Colon (tissue), 2 donors: ENCODE measurements around the gene PPP2R5A.
"Not testable (repeated sequence)": the region's sequence is repeated elsewhere in the genome, so short reads cannot be mapped to it uniquely, and the experiment has no call there.

Source experiments
- FAIRE-seq: peaks from 2 replicates; lab custom pipeline; 2012; peaks lifted over from hg19 to GRCh38; lab: Jason Lieb, UNC
- donor health status: control.
- donor health status: control.

PPP2R5A gene

GRCh38 chr1:212359794-212360479 lies 74.7 kb downstream of the PPP2R5A start:
- no peak for FAIRE-seq

DNA sequence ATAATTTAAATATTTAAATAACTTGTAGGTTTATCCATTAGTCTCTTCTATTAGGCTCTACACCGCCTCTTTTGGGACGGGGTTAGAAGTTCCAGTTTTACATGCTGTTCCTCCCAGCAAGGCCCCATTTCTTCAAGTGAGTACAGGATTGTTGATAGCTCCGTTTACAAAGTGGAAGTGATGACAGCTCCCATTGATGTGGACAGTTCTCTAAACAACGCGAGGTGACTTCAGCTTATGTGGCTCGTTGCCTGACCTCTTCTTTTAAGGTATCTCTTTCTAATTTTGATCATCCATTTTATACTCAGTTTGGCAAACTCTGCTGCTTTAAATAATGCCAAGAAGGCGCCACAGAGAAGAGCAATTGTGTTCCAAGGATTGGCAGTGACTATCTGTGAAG lies 79.8 kb downstream of the PPP2R5A start:
- FAIRE-seq = no peak

DNA sequence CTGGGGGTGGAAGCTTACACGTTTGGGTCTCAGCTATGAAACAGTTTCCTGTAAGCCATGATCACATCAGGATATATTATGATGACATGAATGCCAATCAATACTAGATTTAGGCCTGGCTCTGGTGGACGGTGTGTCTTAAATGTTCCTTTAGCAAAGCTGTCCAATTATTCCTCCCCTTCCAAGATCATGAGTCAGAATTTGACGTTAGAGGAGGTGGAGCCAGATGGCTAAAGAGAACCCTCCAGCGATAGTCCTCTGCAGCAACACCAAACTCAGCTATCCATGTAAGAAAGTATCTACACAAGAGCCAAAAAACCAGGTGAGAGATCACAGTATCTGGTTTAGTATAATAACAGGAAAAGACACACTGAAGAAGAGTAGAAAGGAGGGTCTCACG lies 81.7 kb downstream of the PPP2R5A start:
- FAIRE-seq = no peak

DNA sequence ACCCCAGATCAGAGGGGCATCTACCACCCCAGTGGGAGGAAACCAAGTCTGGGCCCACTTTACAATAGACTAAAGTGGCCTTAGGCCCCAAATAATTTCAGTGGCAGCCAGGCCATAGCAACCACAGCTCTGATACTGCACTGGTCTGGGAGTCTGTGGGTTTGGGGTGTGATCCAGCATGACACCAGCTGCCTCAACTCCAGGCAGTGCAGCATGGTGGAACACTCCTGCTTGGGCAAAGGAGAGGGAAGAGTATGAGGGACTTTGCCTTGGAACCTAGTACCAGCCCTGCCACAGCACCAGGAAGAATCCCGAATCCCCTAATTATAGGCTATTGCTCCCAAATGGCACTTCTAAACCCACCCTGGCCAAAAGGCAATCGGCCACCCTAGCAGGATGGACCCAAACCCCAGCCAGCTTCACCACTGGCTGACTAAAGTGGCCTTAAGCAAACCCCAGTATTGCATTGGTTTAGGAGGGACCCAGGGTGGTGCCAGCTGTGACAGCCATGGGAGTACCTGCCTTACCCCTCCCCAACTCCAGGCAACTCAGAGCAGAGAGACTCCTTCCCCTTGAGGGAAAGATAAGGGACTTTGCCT lies 82.4 kb downstream of the PPP2R5A start:
- no peak for FAIRE-seq

- FAIRE-seq = no peak
Observed at GRCh38 chr1:212368073-212368484, 82.9 kb downstream of the PPP2R5A start.

DNA sequence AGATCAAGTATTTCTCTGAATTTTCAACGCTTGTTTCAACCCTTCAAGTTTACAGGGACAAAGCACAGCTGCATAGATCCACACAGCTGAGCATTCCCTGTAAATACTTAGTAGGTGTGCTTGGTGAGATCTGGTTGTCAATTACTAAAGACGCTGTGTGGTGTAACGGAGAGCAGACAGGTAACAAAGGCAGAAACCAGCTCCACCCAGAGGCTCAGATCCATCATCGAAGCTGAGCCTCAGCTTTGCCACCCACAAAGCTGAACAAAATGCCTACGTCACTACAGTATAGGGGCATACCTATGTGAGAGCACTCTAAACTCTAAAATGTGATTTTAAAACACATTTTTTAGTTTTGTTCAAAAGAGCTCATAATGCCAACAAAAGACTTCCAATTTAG lies 90.8 kb downstream of the PPP2R5A start:
- no peak for FAIRE-seq

DNA sequence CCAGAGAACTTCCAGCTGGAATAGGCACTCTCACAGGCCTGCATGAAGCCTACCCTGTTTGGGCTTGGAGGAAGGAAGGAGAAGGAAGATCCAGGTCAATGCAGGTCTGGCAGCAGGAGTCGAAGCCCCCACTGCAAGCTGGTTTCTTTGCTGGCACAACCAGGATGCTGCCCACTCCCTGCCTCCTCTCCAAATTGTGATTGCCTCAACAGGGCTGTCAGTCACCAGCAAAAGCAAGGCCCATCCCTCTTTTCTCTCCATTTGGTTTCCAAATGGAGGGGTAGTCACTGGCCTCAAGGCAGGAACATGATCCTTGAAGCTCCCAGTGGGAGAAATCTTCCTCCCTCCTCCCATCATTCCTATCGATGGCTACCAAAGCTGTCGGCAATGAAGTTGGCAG lies 92.4 kb downstream of the PPP2R5A start:
- FAIRE-seq = no peak

DNA sequence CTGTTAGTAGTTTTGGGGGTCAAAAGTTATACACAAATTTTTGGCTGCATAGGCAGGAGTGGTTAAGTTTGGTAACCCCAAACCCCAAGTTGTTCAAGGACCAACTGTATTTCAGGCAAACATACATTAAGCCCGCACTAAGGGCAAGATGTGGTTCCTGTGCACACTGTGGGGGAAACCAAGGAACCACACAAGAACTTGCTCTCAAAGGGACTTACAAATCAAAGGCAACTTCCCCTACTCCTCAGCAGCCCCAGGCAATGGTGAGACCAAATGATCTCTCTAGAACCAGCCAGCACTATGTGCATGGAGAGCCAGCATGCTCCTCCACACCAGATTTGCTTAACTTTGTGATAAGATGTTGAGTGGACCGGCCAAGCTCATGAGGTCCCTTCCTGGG lies 94.2 kb downstream of the PPP2R5A start:
- no peak for FAIRE-seq

DNA sequence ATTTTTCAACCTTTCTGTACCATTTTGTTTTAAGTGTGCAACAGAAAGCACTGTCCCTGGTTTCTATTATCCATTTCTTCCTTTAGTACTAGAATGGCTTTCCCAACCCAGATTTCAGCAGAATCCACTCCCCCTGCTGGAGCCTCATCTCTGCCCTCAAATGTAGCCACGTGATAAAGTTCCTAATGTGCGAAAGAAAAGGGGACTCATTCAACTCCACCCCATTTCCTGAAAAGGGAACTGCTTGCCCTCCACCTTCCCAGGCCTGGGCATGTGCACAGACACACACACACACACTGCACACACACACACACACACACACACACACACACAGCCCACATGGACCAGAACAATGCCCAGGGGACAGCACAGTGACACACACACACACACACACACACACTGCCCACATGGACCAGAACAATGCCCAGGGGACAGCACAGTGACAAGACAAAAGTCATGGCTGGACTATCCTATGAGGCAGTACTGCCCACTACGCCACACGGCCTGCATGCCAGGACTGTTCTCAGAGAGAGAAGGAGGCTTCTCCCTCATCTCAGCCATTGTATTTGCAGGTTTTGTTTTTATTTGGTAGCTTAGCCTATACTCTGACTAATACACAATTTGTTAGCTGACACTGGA lies 96.3 kb downstream of the PPP2R5A start:
- FAIRE-seq = no peak

DNA sequence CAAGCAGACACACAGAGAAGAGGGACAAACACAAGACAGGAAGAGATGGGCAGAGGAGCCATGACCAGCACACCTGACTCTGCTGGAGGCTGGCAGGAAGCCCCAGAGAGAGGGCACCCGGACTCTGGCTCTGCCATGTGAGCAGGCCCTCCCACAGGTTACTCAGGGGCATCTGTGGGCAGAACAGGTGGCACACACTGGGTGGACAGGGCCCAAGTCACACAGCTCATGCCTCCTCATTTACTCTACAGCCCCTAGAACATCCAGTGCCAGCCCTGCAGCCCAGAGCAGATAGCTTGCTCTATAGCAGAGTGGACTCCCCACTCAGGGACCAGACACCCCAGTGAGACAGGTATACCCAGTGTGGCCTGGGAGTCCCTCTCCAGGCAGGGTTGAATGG lies 100.8 kb downstream of the PPP2R5A start:
- no peak for FAIRE-seq

GRCh38 chr1:212388985-212389716 lies 103.9 kb downstream of the PPP2R5A start:
- no peak for FAIRE-seq

- not testable (repeated sequence) for FAIRE-seq
Observed at GRCh38 chr1:212395678-212396437, 110.6 kb downstream of the PPP2R5A start.

GRCh38 chr1:212396638-212397037 lies 111.4 kb downstream of the PPP2R5A start:
- FAIRE-seq = no peak

- FAIRE-seq = no peak
Observed at GRCh38 chr1:212397171-212397570, 112.0 kb downstream of the PPP2R5A start.

GRCh38 chr1:212401042-212401441 lies 115.8 kb downstream of the PPP2R5A start:
- no peak for FAIRE-seq

DNA sequence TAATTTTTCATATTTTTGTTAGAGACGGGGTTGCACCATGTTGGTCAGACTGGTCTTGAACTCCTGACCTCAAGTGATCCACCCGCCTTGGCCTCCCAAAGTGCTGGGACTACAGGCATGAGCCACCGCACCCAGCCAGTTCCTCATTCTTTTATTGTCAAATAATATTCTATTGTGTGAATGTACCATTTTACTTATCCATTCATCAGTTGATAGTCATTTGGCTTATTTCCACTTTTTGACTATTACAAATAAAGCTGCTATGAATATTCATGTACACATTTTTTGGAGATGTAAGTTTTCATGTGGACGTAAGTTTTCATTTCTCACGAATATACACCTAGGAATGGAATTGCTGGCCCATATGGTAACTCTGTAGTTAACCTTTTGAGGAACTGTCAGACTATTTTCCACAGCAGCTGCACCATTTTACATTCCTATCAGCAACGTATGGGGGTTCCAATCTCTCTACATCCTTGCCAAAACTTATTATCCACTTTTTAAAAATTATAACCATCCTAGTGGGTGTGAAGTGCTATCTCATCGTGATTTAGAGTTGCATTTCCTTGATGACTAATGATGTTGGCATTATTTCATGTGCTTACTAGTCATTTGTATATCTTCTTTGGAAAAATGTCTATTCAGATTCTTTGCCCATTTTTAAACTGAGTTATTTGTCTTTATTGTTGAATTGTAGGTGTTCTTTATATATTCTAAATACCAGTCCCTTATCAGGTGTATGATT lies 116.8 kb downstream of the PPP2R5A start:
- no peak for FAIRE-seq

DNA sequence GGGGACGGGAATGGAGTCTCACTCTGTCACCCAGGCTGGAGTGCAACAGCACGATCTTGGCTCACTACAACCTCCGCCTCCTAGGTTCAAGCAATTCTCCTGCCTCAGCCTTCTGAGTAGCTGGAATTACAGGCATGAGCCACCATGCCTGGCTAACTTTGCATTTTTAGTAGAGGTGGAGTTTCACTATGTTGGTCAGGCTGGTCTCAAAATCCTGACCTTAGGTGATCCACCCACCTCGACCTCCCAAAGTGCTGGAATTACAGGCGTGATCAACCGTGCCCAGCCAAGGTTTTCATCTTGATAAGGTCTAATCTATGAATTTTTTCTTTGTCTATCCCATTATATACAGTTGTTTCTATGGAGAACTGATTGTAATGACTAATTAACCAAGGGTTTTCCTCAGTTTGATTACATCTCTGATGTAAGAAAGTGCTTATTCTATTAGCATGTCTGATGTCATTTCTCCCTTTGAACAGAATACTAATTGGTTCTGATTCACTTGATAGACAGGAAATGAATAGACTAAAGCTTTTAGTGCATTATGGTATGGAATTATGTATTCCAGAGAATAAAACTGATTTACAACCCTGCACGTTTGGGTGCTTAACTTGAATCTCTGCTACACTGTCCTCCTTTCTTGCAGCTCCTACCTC lies 117.6 kb downstream of the PPP2R5A start:
- FAIRE-seq = no peak

DNA sequence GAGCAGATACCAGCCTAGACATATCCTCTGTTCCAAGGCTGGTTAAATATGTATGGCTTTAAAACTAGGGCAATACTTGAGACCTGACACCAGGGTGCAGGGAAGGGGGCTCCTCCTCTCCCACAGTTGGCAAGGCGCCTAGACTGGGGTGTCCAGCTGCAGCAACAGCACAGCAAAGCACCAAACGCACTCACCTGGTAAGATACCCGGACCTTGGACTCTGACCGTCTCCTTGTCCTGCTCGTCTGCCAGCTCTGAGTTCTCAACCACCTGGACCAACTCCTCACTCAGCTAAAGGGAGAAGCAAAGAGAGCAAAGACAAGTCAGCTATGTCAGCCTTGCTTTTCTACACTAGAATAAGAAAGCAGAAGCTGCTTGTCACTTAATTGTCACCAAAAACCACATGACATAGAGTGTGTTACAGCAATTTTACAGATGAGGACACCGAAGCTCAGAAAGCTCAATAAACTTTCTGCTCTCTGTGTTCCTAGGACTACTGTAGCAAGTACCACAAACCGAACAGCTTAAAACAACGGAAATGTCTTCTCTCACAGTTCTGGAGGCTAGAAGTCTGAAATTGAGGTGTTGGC lies 125.1 kb downstream of the PPP2R5A start:
- FAIRE-seq = no peak
